ENCODE results near the gene GJD2.

The GJD2 gene

DNA sequence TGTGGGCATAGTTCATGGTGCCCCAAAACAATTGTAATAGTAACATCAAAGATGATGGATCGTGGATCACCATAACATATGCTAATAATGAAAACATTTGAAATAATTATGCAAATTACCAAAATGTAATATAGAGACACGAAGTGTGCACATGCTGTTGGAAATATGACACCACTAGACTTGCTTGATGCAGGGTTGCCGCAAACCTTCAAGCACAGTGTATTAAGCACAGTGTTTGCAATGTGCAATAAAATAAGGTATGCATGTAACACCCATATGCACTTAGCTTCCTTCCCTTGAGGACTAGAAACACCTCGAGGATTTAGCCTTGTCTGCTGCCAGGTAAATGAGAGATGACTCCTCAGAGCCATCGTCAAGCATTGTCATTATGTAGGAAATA lies 10.9 kb upstream of the GJD2 start:
- no peaks in the 10 kb centered on the region for H3K79me2 ChIP-seq (ENCODE audit: insufficient read depth, low read length)
- H3K9ac ChIP-seq (ENCODE audit: low read length), result no peak overlapping the region
- no peak overlapping the region for H3K27ac ChIP-seq (ENCODE audit: low read depth, low read length)
- no peaks in the 10 kb centered on the region for H4K20me1 ChIP-seq (ENCODE audit: low read depth, low read length)
- H3K9me2 ChIP-seq (replicated peaks; ENCODE audit: insufficient read depth, low read length), result no peaks in the 10 kb centered on the region
- TF ChIP-seq, protein P1, sequence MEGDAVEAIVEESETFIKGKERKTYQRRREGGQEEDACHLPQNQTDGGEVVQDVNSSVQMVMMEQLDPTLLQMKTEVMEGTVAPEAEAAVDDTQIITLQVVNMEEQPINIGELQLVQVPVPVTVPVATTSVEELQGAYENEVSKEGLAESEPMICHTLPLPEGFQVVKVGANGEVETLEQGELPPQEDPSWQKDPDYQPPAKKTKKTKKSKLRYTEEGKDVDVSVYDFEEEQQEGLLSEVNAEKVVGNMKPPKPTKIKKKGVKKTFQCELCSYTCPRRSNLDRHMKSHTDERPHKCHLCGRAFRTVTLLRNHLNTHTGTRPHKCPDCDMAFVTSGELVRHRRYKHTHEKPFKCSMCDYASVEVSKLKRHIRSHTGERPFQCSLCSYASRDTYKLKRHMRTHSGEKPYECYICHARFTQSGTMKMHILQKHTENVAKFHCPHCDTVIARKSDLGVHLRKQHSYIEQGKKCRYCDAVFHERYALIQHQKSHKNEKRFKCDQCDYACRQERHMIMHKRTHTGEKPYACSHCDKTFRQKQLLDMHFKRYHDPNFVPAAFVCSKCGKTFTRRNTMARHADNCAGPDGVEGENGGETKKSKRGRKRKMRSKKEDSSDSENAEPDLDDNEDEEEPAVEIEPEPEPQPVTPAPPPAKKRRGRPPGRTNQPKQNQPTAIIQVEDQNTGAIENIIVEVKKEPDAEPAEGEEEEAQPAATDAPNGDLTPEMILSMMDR (IDR thresholded peaks at IDR 0.05; ENCODE audit: insufficient read depth, low read length, poor library complexity, severe bottlenecking), result no peak
- TF ChIP-seq EZH2phosphoT487 (conservative IDR thresholded peaks at IDR 0.05; ENCODE audit: low read length), result no peak
- no peaks in the 10 kb centered on the region for H3K27me3 ChIP-seq (ENCODE audit: low read length)
- H3F3A ChIP-seq (ENCODE audit: insufficient read depth), result no peaks in the 10 kb centered on the region
- no peaks in the 10 kb centered on the region for H3K9me3 ChIP-seq (ENCODE audit: insufficient read depth, low read length)
- H3K36me3 ChIP-seq (ENCODE audit: low read length), result no peaks in the 10 kb centered on the region
- no peak overlapping the region for H2AFZ ChIP-seq (ENCODE audit: low read depth, low read length, severe bottlenecking)
- H3K4me2 ChIP-seq (ENCODE audit: low read depth, low read length, poor library complexity, severe bottlenecking), result no peak overlapping the region
- no peak overlapping the region for H3K4me3 ChIP-seq (ENCODE audit: insufficient read depth, low read length, poor library complexity, severe bottlenecking)

GRCh38 chr15:34760909-34761308 lies 6.1 kb upstream of the GJD2 start:
- no peak overlapping the region for H2AFZ ChIP-seq (ENCODE audit: low read depth, low read length, severe bottlenecking)
- no peak overlapping the region for H3K4me2 ChIP-seq (ENCODE audit: low read depth, low read length, poor library complexity, severe bottlenecking)
- no peaks in the 10 kb centered on the region for H3K36me3 ChIP-seq (ENCODE audit: low read length)
- no peaks in the 10 kb centered on the region for H3K79me2 ChIP-seq (ENCODE audit: insufficient read depth, low read length)
- no peak for TF ChIP-seq EZH2phosphoT487 (conservative IDR thresholded peaks at IDR 0.05; ENCODE audit: low read length)
- TF ChIP-seq, protein P1 (IDR thresholded peaks at IDR 0.05; ENCODE audit: insufficient read depth, low read length, poor library complexity, severe bottlenecking), result no peak
- no peak overlapping the region for H3K4me3 ChIP-seq (ENCODE audit: insufficient read depth, low read length, poor library complexity, severe bottlenecking)
- H3K27me3 ChIP-seq (ENCODE audit: low read length), result no peaks in the 10 kb centered on the region; the same call in 1 of the 2 replicates
- no peaks in the 10 kb centered on the region for H3F3A ChIP-seq (ENCODE audit: insufficient read depth)
- H3K9me3 ChIP-seq (ENCODE audit: insufficient read depth, low read length), result no peaks in the 10 kb centered on the region
- no peaks in the 10 kb centered on the region for H4K20me1 ChIP-seq (ENCODE audit: low read depth, low read length)
- H3K9me2 ChIP-seq (replicated peaks; ENCODE audit: insufficient read depth, low read length), result no peaks in the 10 kb centered on the region
- H3K27ac ChIP-seq (ENCODE audit: low read depth, low read length), result no peak overlapping the region
- H3K9ac ChIP-seq (ENCODE audit: low read length), result no peak overlapping the region

DNA sequence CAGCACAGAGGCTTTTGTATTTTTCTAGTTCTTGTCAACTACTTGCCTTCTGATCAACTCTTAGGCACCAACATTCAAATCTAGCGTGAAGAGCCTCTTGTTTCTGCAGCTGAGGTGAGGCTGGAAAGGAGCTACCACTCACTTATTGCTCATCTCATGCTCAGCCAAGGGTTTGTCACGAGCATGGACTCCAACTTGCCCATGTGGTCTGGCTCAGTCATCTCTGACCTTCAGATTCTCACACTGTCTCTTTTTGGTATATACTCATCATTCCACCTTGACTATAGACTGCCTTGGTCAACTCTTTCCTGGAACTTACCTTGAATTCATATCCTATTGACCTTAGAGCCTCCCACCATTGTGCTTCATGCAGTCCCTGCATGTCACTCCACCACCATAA lies 5.2 kb upstream of the GJD2 start:
- no peak overlapping the region for H3K9ac ChIP-seq (ENCODE audit: low read length)
- H3F3A ChIP-seq (ENCODE audit: insufficient read depth), result no peaks in the 10 kb centered on the region
- TF ChIP-seq, protein P1 (IDR thresholded peaks at IDR 0.05; ENCODE audit: insufficient read depth, low read length, poor library complexity, severe bottlenecking), result no peak
- H3K27ac ChIP-seq (ENCODE audit: low read depth, low read length), result no peak overlapping the region
- H4K20me1 ChIP-seq (ENCODE audit: low read depth, low read length), result no peaks in the 10 kb centered on the region
- no peaks in the 10 kb centered on the region for H3K9me2 ChIP-seq (replicated peaks; ENCODE audit: insufficient read depth, low read length)
- H3K4me2 ChIP-seq (ENCODE audit: low read depth, low read length, poor library complexity, severe bottlenecking), result no peak overlapping the region
- no peak overlapping the region for H3K4me3 ChIP-seq (ENCODE audit: insufficient read depth, low read length, poor library complexity, severe bottlenecking)
- H3K27me3 ChIP-seq (ENCODE audit: low read length), result no peaks in the 10 kb centered on the region; the same call in 1 of the 2 replicates
- H3K36me3 ChIP-seq (ENCODE audit: low read length), result no peaks in the 10 kb centered on the region
- no peaks in the 10 kb centered on the region for H3K9me3 ChIP-seq (ENCODE audit: insufficient read depth, low read length)
- H2AFZ ChIP-seq (ENCODE audit: low read depth, low read length, severe bottlenecking), result no peak overlapping the region
- no peaks in the 10 kb centered on the region for H3K79me2 ChIP-seq (ENCODE audit: insufficient read depth, low read length)
